Measurements from ENCODE around the gene IDH3B.

Gene IDH3B

DNA sequence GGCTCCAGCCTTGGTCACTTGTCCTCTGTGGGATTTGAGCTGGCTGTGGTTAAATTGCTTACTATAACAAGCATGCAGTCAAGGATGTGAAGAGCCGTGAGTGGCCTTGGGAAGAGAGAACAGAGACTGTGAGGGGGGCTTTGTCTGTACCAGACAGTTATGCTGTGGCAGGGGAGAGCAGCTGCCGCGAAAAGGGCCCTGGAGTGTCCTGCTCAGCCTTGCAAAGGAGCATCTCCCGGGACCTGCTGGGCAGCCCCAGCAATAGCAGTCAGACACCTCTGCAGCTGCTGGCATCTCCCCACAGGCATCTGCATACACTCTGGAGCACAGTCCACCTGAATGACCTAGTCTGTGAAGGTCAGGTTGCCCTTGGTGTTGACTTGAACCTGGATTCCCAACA, 34.9 kb upstream of the IDH3B start:
- H4K8ac ChIP-seq (ENCODE audit: low read depth, low read length) = no peak overlapping the region
- no peak overlapping the region for H2AFZ ChIP-seq (ENCODE audit: insufficient read depth, low read length, poor library complexity)
- no peak overlapping the region for H3K4me3 ChIP-seq (ENCODE audit: low read depth, low read length)
- H3K27me3 ChIP-seq (ENCODE audit: insufficient read depth, low read length) = peaks cover 23% of the 10 kb centered on the region
- H3K9ac ChIP-seq (ENCODE audit: low read length) = no peak overlapping the region
- H3K4me1 ChIP-seq (ENCODE audit: control insufficient read depth in 1 of 2, insufficient read depth in 2 of 2, low read length in 2 of 2) = peaks cover 0 to 3% of the 10 kb centered on the region in 2 experiments
- H2BK12ac ChIP-seq (ENCODE audit: low read length) = no peak overlapping the region
- no CpG with 5 or more reads among the region's 4 CpGs for WGBS (ENCODE audit: extremely low coverage, insufficient coverage, insufficient read length)
- no peaks in the 10 kb centered on the region for H3K36me3 ChIP-seq (ENCODE audit: control insufficient read depth in 1 of 2, insufficient read depth in 2 of 2, low read length in 2 of 2)
- H3K79me1 ChIP-seq (ENCODE audit: low read length) = no peaks in the 10 kb centered on the region
- H2AK5ac ChIP-seq (ENCODE audit: low read length) = no peak overlapping the region
- no peak overlapping the region for H3K14ac ChIP-seq (ENCODE audit: low read length)
- H4K12ac ChIP-seq (ENCODE audit: low read depth, low read length) = no peak overlapping the region
- no peak overlapping the region for H4K91ac ChIP-seq (ENCODE audit: low read depth, low read length)
- H3K4ac ChIP-seq (ENCODE audit: low read depth, low read length) = no peak overlapping the region
- H2BK120ac ChIP-seq (ENCODE audit: insufficient read depth, low read length, poor library complexity) = no peak overlapping the region
- no peaks in the 10 kb centered on the region for H3K79me2 ChIP-seq (ENCODE audit: control insufficient read depth, insufficient read depth, low read length, poor library complexity)
- DNase-seq = no peak
- no peak overlapping the region for H3K4me2 ChIP-seq (ENCODE audit: low read length)
- no peak overlapping the region for H2BK5ac ChIP-seq (ENCODE audit: low read depth, low read length, poor library complexity)
- H3K27ac ChIP-seq (ENCODE audit: low read depth, low read length) = no peak overlapping the region
- no peak overlapping the region for H3K18ac ChIP-seq (ENCODE audit: low read length)
- H3K23ac ChIP-seq (ENCODE audit: low read length) = no peak overlapping the region
- H3K9me3 ChIP-seq (ENCODE audit: insufficient read depth, low read depth, low read length) = peaks cover 5% of the 10 kb centered on the region

DNA sequence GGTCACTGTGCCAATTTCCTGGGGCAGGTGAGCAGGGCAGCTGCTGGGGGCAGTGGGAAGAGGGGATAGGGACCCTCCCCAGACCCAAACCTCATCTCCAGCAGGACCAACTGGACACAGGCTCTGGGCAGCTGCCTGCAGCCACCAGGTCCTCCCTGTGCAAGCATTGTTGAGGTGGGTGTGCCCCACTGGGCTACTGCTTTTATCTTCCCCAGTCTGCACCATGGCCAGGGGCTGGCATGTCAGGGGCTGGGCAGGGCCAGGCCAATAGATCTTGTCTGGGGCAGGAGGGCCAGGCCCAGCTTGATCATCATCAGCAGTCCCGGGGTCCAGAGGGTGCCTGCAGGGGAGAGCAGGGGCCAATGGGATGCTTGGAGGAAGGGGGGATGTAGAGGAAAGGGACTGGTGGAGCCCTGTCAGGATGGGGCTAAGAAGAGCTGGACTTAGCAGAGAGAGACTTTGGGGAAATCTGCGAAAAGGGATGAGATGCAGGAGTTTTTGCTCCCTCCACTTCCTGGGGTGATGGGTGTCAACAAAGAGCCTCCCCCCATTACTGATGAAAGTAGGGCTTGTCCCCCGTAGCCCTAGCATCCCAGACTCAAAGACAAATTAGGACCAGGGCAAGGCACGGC, 34.3 kb upstream of the IDH3B start:
- Histone ChIP-seq H3K23ac (ENCODE audit: low read length) (no peak overlapping the region), H3K4me3 (ENCODE audit: low read depth, low read length) (no peak overlapping the region), H3K4me2 (ENCODE audit: low read length) (no peak overlapping the region), H3K79me2 (ENCODE audit: control insufficient read depth, insufficient read depth, low read length, poor library complexity) (no peaks in the 10 kb centered on the region), H4K91ac (ENCODE audit: low read depth, low read length) (no peak overlapping the region), H3K14ac (ENCODE audit: low read length) (no peak overlapping the region), H3K4me1 (ENCODE audit: control insufficient read depth in 1 of 2, insufficient read depth in 2 of 2, low read length in 2 of 2) (peaks cover 3 to 5% of the 10 kb centered on the region in 2 experiments), H3K36me3 (ENCODE audit: control insufficient read depth in 1 of 2, insufficient read depth in 2 of 2, low read length in 2 of 2) (no peaks in the 10 kb centered on the region), H2BK12ac (ENCODE audit: low read length) (no peak overlapping the region), H3K27me3 (ENCODE audit: insufficient read depth, low read length) (peaks cover 29% of the 10 kb centered on the region), H3K9ac (ENCODE audit: low read length) (no peak overlapping the region), H4K8ac (ENCODE audit: low read depth, low read length) (no peak overlapping the region), H2AK5ac (ENCODE audit: low read length) (no peak overlapping the region), H2AFZ (ENCODE audit: insufficient read depth, low read length, poor library complexity) (no peak overlapping the region), H4K12ac (ENCODE audit: low read depth, low read length) (no peak overlapping the region), H3K27ac (ENCODE audit: low read depth, low read length) (no peak overlapping the region), H3K79me1 (ENCODE audit: low read length) (no peaks in the 10 kb centered on the region), H3K4ac (ENCODE audit: low read depth, low read length) (no peak overlapping the region), H2BK5ac (ENCODE audit: low read depth, low read length, poor library complexity) (no peak overlapping the region), H3K18ac (ENCODE audit: low read length) (no peak overlapping the region), H2BK120ac (ENCODE audit: insufficient read depth, low read length, poor library complexity) (no peak overlapping the region), H3K9me3 (ENCODE audit: insufficient read depth, low read depth, low read length) (peaks cover 8% of the 10 kb centered on the region)
- no CpG with 5 or more reads among the region's 4 CpGs for WGBS (ENCODE audit: extremely low coverage, insufficient coverage, insufficient read length)
- no peak for DNase-seq

DNA sequence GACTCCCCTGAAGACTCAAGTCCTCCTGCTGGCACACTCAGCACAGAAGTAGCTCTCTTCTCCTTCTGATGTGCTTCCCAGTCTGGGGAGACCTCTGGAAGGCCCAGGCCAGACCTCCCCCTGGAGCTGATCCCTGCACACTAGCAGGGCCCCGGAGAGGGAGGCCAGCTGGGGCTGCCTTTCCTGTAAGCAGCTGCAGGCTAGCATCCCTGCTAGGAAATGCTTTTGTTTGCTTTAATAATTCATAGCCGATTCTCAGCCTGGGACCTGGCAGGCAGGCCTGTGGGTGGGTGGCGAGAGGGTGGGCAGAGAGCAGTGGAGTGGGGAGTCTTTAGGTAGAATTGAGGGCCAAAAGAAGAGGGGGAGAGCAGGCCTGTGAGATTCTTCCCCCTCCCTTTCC, 33.8 kb upstream of the IDH3B start:
- peaks cover 32% of the 10 kb centered on the region for H3K27me3 ChIP-seq (ENCODE audit: insufficient read depth, low read length)
- H4K8ac ChIP-seq (ENCODE audit: low read depth, low read length) = no peak overlapping the region
- H3K23ac ChIP-seq (ENCODE audit: low read length) = no peak overlapping the region
- H3K4me1 ChIP-seq (ENCODE audit: control insufficient read depth in 1 of 2, insufficient read depth in 2 of 2, low read length in 2 of 2) = peaks cover 4 to 7% of the 10 kb centered on the region in 2 experiments
- H2BK12ac ChIP-seq (ENCODE audit: low read length) = no peak overlapping the region
- H3K4me2 ChIP-seq (ENCODE audit: low read length) = no peak overlapping the region
- H3K4ac ChIP-seq (ENCODE audit: low read depth, low read length) = no peak overlapping the region
- H3K18ac ChIP-seq (ENCODE audit: low read length) = no peak overlapping the region
- no peaks in the 10 kb centered on the region for H3K79me1 ChIP-seq (ENCODE audit: low read length)
- no peaks in the 10 kb centered on the region for H3K79me2 ChIP-seq (ENCODE audit: control insufficient read depth, insufficient read depth, low read length, poor library complexity)
- no peak overlapping the region for H3K14ac ChIP-seq (ENCODE audit: low read length)
- WGBS (ENCODE audit: extremely low coverage, insufficient coverage, insufficient read length) = no CpG with 5 or more reads among the region's 3 CpGs
- H4K12ac ChIP-seq (ENCODE audit: low read depth, low read length) = no peak overlapping the region
- H3K9me3 ChIP-seq (ENCODE audit: insufficient read depth, low read depth, low read length) = peaks cover 8% of the 10 kb centered on the region
- no peaks in the 10 kb centered on the region for H3K36me3 ChIP-seq (ENCODE audit: control insufficient read depth in 1 of 2, insufficient read depth in 2 of 2, low read length in 2 of 2)
- DNase-seq = no peak
- H3K9ac ChIP-seq (ENCODE audit: low read length) = no peak overlapping the region
- no peak overlapping the region for H3K4me3 ChIP-seq (ENCODE audit: low read depth, low read length)
- no peak overlapping the region for H2AK5ac ChIP-seq (ENCODE audit: low read length)
- H4K91ac ChIP-seq (ENCODE audit: low read depth, low read length) = no peak overlapping the region
- no peak overlapping the region for H2BK5ac ChIP-seq (ENCODE audit: low read depth, low read length, poor library complexity)
- H2AFZ ChIP-seq (ENCODE audit: insufficient read depth, low read length, poor library complexity) = no peak overlapping the region
- no peak overlapping the region for H3K27ac ChIP-seq (ENCODE audit: low read depth, low read length)
- no peak overlapping the region for H2BK120ac ChIP-seq (ENCODE audit: insufficient read depth, low read length, poor library complexity)

DNA sequence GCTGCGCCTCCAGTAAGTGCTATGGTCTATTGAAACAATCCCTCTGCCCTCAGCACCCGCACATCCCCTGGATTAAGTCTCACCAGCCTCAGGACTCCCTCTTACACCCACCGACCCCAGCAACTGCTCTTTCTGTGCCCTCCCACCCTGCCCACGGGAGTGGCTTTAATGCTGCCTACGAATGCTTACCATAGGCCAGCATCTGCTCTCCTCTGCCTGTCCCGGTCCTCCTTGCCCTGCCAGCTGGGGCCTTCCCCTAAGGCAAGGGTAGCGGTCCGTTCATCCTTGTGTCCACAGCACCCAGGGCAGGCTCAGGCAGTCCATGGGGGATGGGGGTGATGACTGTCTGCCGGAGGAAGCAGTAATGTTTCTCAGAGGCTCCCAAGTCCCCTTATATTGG, 32.6 kb upstream of the IDH3B start:
- Histone ChIP-seq H3K9me3 (ENCODE audit: insufficient read depth, low read depth, low read length) (peaks cover 9% of the 10 kb centered on the region), H4K91ac (ENCODE audit: low read depth, low read length) (no peak overlapping the region), H3K9ac (ENCODE audit: low read length) (no peak overlapping the region), H3K18ac (ENCODE audit: low read length) (no peak overlapping the region), H2AFZ (ENCODE audit: insufficient read depth, low read length, poor library complexity) (no peak overlapping the region), H3K4me1 (ENCODE audit: control insufficient read depth in 1 of 2, insufficient read depth in 2 of 2, low read length in 2 of 2) (peaks cover 7 to 10% of the 10 kb centered on the region in 2 experiments), H4K8ac (ENCODE audit: low read depth, low read length) (no peak overlapping the region), H2BK12ac (ENCODE audit: low read length) (no peak overlapping the region), H3K4me3 (ENCODE audit: low read depth, low read length) (no peak overlapping the region), H3K36me3 (ENCODE audit: control insufficient read depth in 1 of 2, insufficient read depth in 2 of 2, low read length in 2 of 2) (no peaks in the 10 kb centered on the region), H3K23ac (ENCODE audit: low read length) (no peak overlapping the region), H3K27me3 (ENCODE audit: insufficient read depth, low read length) (peaks cover 40% of the 10 kb centered on the region), H3K79me1 (ENCODE audit: low read length) (no peaks in the 10 kb centered on the region), H3K79me2 (ENCODE audit: control insufficient read depth, insufficient read depth, low read length, poor library complexity) (no peaks in the 10 kb centered on the region), H3K4ac (ENCODE audit: low read depth, low read length) (no peak overlapping the region), H2AK5ac (ENCODE audit: low read length) (no peak overlapping the region), H3K27ac (ENCODE audit: low read depth, low read length) (no peak overlapping the region), H2BK120ac (ENCODE audit: insufficient read depth, low read length, poor library complexity) (no peak overlapping the region), H4K12ac (ENCODE audit: low read depth, low read length) (no peak overlapping the region), H3K14ac (ENCODE audit: low read length) (no peak overlapping the region), H3K4me2 (ENCODE audit: low read length) (no peak overlapping the region), H2BK5ac (ENCODE audit: low read depth, low read length, poor library complexity) (no peak overlapping the region)
- no CpG with 5 or more reads among the region's 9 CpGs for WGBS (ENCODE audit: extremely low coverage, insufficient coverage, insufficient read length)
- DNase-seq = no peak

Measured in trophoblast cell (in vitro differentiated cells and primary cell).